ENCODE measurements around the gene ALDH1A3. TPM values are rescaled to one million over a fixed set of nuclear protein-coding genes. Genes with fewer than 3 reads are reported as not detected.

Gene ALDH1A3
- total RNA-seq, 4 donors from 2014 or later = 7.1 to 17.9 (median 8.5) TPM

DNA sequence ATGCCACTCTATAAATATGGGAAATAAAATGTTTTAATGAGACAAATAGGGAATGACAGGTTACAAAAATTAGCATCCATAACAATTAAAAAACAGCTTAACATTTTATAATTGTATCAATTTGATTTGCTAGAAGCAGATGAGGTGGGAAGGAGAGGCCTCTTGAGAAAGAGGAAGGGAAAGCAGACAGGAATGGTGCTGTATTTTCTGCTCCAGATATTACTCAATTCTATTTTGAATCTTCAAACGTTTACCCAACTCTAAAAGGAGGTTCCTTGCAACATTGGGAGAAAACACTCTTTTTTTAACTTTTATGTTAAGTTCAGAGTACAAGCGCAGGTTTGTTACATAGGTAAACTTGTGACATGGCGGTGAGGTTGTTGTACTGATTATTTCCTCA, 44.9 kb upstream of the ALDH1A3 start:
- Histone ChIP-seq H3K27me3 (no peaks in the 10 kb centered on the region), H3K9me3 (no peaks in the 10 kb centered on the region), H3K4me1 (no peaks in the 10 kb centered on the region), H3K4me3 (replicated peaks in 1 of 3) (no peak overlapping the region), H3K27ac (no peak overlapping the region), H3K36me3 (no peaks in the 10 kb centered on the region)
- intact Hi-C loops (cut with DNase I) = no loop called here
- no peak for DNase-seq
- 82% methylated on average over 3 of the region's 3 CpGs for WGBS, 2 donors
- TF ChIP-seq POLR2A (IDR thresholded peaks at IDR 0.05) = no peak
- TF ChIP-seq, protein P1, sequence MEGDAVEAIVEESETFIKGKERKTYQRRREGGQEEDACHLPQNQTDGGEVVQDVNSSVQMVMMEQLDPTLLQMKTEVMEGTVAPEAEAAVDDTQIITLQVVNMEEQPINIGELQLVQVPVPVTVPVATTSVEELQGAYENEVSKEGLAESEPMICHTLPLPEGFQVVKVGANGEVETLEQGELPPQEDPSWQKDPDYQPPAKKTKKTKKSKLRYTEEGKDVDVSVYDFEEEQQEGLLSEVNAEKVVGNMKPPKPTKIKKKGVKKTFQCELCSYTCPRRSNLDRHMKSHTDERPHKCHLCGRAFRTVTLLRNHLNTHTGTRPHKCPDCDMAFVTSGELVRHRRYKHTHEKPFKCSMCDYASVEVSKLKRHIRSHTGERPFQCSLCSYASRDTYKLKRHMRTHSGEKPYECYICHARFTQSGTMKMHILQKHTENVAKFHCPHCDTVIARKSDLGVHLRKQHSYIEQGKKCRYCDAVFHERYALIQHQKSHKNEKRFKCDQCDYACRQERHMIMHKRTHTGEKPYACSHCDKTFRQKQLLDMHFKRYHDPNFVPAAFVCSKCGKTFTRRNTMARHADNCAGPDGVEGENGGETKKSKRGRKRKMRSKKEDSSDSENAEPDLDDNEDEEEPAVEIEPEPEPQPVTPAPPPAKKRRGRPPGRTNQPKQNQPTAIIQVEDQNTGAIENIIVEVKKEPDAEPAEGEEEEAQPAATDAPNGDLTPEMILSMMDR (IDR thresholded peaks at IDR 0.05) = no peak

DNA sequence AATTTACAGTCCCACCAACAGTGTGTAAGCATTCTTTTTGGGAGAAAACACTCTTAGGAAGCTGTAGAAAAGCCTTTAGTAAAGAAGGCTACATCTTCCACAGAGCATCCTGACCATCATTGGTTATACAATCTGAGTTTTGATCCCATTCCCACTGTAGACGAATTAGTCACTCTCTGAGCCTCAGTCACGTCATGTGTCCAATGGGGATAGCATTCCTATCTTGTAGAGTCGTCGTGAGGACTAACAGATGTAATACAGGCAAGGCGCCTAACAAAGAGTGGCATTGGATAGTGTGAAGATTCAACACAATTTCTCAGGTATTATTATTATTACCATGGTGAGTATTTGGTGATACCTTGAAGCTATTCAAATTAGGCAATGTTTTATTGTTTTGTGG, 44.0 kb upstream of the ALDH1A3 start:
- Histone ChIP-seq H3K27ac (no peak overlapping the region), H3K27me3 (no peaks in the 10 kb centered on the region), H3K36me3 (no peaks in the 10 kb centered on the region), H3K9me3 (no peaks in the 10 kb centered on the region), H3K4me1 (no peaks in the 10 kb centered on the region), H3K4me3 (replicated peaks in 1 of 3) (no peak overlapping the region)
- intact Hi-C loops (cut with DNase I) = no loop called here
- 81 to 87% methylated on average over 5 of the region's 5 CpGs for WGBS, 2 donors
- TF ChIP-seq, protein P1 (IDR thresholded peaks at IDR 0.05) = no peak
- DNase-seq = no peak

DNA sequence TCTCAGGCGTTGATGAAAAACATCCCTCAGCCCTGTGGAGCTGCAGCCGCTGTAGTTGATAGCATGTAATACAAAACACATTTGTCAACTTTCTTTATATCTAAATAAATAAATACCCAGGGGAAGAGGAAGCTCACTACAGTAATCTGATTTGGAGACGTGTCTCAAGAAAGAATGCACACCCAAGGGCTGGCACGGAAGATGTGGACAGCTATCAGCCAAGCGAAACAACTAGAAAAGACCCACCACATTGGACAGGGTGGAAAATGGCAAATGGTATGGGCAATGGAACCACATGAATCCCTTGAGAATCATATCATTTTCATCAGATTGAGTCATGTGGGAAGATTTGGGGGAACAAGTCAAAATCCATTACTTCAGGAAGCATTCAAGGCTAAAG, 43.1 kb upstream of the ALDH1A3 start:
- 69 to 78% methylated on average over 5 of the region's 5 CpGs for WGBS, 2 donors

DNA sequence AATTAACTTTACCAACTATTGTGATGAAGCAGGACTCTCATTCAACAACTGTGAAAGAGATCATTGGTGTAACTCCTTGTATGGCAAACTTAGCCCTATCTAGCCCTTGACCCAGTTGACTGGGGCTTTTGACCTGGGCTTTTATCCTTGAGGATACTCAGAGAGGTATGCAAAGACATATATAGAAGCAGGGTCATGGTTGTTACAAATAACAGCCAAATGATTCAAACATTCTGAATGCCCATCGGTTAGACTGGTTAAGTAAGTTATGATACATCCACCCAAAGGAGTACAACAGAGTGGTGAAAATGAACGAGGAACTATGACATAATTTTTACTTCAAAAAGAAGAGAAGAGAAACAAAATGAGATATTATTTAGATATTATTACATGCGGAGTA, 38.2 kb upstream of the ALDH1A3 start:
- DNase-seq = no peak
- 91 to 92% methylated on average over 3 of the region's 3 CpGs for WGBS, 2 donors
- H3K36me3 ChIP-seq = no peaks in the 10 kb centered on the region
- H3K9me3 ChIP-seq = no peaks in the 10 kb centered on the region
- no peak overlapping the region for H3K27ac ChIP-seq
- H3K4me3 ChIP-seq (replicated peaks in 1 of 3) = no peak overlapping the region
- H3K27me3 ChIP-seq = no peaks in the 10 kb centered on the region
- intact Hi-C loops (cut with DNase I) = no loop called here
- TF ChIP-seq, protein P1 (IDR thresholded peaks at IDR 0.05) = no peak
- TF ChIP-seq POLR2A (IDR thresholded peaks at IDR 0.05) = no peak
- no peaks in the 10 kb centered on the region for H3K4me1 ChIP-seq

More for the DNA sequence above, 43.1 kb upstream of the ALDH1A3 start:
- intact Hi-C loops (cut with DNase I) = no loop called here
- Histone ChIP-seq H3K4me1 (no peaks in the 10 kb centered on the region), H3K9me3 (no peaks in the 10 kb centered on the region), H3K4me3 (replicated peaks in 1 of 3) (no peak overlapping the region), H3K27ac (no peak overlapping the region), H3K36me3 (no peaks in the 10 kb centered on the region), H3K27me3 (no peaks in the 10 kb centered on the region)
- DNase-seq = no peak
- TF ChIP-seq, protein P1 (IDR thresholded peaks at IDR 0.05) = no peak
- TF ChIP-seq POLR2A (IDR thresholded peaks at IDR 0.05) = no peak

DNA sequence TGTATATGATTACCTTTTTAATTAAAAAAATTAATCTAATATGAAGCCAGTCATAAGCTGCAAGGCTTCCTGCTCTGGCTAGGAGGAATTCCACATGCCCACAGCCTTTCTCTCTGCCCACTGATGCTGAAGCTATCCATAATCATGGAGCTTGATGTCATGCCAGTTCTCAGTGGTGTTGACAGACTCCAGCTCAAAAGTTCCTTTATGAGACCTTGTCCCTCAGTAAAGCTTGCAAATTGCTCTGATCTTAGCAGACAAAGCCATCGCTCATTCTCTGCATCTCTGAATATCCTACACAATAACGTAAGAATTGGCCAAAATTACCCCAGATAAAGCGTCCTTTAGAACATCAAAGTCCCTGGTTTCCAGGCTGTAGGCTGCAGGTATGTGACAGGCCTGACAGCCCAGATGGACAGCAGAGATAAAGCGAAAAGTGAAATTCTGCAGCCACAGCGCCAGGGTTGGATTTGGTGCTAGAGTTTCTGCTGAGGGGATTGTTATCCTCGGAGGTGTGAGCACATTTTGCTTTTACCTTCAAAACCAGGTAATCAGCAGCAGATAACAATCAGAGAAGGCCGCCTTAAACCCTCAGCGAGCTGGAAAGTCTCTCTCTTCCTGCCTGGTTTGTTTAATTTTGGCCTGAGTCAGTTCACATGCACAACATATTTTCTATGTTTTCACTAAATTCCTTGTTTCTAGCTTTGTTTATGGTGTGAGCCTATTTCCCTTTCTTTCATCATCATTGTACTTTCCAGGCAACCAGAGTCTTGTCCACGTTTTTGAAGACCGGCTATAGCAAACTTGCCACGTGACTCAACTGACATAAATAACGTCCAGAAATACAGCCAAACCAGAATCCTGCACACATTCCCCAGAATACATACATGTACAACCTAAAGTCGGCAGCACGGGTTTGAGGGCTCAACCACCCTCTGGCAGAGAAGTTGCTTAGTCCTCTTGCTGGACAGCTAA, 36.6 kb upstream of the ALDH1A3 start:
- Histone ChIP-seq H3K4me1 (no peaks in the 10 kb centered on the region), H3K27me3 (no peaks in the 10 kb centered on the region), H3K27ac (no peak overlapping the region), H3K4me3 (replicated peaks in 1 of 3) (no peak overlapping the region), H3K36me3 (no peaks in the 10 kb centered on the region), H3K9me3 (no peaks in the 10 kb centered on the region)
- DNase-seq = no peak
- TF ChIP-seq POLR2A (IDR thresholded peaks at IDR 0.05) = no peak
- TF ChIP-seq, protein P1 (IDR thresholded peaks at IDR 0.05) = no peak
- intact Hi-C loops (cut with DNase I) = no loop called here
- 66% methylated on average over 14 of the region's 14 CpGs for WGBS, 2 donors

All from thyroid gland (tissue), 4 donors.